Stimulated activated CD4-positive, alpha-beta T cell treated with anti-CD3 and anti-CD28 coated beads, Interleukin-12 subunit alpha, Interleukin-12 subunit beta, amount 100 ng/mL, for 48 hours (primary cell): ENCODE results near the gene HAUS5.
A peak's percentile ranks its signal among the peaks of the same experiment; 100 is the strongest.
"Not testable (repeated sequence)": the region's sequence is repeated elsewhere in the genome, so short reads cannot be mapped to it uniquely, and the experiment has no call there.

Experiments
- DNase-seq, 3 donors: peaks; one replicate each; pipeline ENCODE4 v3.0.0-alpha.2; 2020; ENCODE audit warnings: low read depth in 2 of 3, low spot score in 1 of 3

Gene HAUS5

DNA sequence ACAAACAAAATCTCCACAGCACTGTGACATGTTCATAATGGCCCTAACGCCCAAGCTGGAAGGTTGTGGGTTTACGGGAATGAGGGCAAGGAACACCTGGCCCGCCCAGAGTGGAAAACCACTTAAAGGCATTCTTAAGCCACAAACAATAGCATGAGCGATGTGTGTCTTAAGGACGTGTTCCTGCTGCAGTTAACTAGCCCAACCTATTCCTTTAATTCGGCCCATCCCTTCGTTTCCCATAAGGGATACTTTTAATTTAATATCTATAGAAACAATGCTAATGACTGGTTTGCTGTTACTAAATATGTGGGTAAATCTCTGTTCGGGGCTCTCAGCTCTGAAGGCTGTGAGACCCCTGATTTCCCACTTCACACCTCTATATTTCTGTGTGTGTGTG, 5.4 kb upstream of the HAUS5 start:
- not testable (repeated sequence) for DNase-seq

DNA sequence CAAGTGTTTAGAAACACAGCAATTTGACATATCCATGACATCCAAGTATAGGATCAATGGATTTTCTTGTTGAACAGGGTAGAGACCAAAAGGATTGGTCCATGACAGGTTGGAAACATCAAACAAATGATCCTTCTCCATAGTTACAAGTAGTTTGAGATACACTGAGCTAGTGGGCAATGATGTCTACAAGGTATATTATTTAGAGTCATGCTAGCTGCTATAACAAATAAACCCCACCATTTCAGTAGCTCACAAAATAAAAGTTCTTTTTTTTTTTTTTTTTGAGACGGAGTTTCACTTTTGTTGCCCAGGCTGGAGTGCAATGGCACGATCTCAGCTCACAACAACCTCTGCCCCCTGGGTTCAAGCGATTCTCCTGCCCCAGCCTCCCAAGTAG, 4.9 kb upstream of the HAUS5 start:
- no peak for DNase-seq

DNA sequence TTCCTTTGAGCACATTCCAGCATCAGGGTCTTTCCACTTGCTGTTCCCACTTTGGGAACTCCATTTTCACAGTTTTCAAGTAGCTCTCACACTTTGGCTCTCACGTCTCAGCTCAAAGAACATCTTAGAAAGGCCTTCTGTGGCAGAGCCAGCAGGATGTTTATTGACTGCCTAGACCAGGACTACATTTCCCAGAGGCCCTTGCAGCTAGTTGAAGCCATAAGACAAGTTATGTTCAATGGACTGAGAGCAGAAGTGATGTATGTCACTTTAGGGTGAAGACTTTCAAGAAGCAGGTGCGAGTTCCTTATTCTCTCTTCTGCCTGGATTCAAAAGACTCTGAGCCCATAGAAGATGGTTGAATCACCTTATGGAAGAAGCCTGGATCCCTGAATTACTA, 4.3 kb upstream of the HAUS5 start:
- no peak for DNase-seq

DNA sequence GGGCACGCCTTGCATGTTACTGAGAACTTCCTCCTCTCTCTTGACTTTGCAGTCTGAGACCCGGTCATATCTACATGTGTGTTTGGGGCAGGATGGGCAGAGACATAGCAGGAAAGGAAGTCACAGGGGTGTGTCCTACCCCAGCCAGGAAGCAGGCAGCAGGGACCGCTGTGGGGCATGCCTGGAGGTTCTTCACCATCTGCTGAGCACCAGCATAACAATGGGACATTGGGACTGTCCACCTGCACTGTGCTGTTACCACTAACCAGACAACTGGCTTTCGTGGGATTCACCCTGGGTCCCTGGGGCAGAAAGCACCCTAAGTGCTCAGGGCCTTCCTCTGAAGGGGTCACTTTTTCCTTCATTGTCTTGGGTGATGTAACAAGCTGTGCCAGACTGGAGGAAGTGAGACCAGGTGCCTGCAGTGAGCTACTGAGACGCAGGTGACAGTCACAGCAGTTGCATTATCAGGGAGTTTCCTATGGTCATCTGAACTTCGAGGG, 2.6 kb upstream of the HAUS5 start:
- no peak for DNase-seq

DNA sequence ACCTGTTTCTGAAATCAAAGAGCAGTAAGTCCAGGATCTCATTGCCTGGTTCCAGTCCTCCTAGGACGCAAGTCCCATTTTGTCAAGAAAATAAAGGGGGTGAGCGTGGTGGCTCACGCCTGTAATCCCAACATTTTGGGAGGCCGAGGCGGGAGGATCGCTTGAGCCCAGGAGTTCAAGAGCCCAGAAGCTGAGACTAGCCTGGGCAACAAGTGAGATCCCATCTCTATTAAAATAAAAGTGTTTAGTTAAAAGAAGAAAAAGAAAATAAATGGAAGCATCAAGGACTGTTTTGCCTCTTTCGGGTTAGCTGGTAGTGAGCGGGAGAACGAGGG, 344 bp upstream of the HAUS5 start:
- DNase-seq = no peak

DNA sequence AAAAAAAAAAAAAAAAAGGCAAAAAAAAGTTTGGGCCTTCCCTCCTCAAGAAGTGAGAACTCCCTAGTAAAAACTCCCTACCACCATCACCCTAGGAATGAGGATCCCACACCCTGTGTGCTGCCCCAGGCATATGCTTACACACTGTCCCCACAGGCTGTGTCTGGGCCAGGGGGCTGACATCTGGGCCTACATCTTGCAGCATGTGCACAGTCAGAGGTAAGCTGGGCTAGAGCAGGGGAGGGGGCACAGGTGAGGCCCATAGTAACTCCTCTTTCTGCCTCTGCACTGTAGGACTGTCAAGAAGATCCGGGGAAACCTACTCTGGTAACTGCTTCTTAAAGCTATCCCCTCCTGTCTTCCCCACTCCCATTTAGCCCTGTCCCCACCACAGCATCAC, 1.0 kb downstream of the HAUS5 start:
- DNase-seq = no peak

DNA sequence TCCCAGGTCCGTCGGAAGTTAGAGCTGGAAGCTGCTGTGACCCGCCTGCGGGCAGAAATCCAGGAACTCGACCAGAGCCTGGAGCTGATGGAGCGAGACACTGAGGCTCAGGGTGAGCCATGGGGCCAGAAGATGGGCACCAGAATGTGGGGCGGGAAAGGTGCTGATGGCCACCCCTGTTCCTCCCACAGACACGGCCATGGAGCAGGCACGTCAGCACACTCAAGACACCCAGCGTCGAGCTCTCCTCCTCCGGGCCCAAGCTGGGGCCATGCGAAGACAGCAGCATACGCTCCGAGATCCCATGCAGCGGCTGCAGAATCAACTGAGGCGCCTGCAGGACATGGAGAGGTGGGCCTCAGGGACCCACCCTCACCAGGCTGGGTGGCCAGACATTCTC, 2.5 kb downstream of the HAUS5 start:
- DNase-seq = no peak

DNA sequence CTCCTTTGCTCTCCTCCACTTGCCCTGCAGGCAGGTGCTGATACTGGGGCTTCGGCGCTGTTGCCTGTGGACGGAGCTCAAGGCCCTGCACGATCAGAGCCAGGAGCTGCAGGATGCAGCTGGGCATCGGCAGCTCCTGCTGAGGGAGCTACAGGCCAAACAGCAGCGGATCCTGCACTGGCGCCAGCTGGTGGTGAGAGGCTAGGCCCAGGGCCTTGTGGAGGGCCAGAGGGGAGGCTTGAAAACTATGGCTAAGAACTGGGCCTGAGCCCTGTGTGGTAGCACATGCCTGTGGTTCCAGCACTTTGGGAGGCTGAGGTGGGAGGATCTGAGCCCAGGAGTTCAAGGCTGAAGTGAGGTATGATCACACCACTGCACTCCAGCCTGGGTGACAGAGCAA, 6.3 kb downstream of the HAUS5 start:
- DNase-seq = no peak

DNA sequence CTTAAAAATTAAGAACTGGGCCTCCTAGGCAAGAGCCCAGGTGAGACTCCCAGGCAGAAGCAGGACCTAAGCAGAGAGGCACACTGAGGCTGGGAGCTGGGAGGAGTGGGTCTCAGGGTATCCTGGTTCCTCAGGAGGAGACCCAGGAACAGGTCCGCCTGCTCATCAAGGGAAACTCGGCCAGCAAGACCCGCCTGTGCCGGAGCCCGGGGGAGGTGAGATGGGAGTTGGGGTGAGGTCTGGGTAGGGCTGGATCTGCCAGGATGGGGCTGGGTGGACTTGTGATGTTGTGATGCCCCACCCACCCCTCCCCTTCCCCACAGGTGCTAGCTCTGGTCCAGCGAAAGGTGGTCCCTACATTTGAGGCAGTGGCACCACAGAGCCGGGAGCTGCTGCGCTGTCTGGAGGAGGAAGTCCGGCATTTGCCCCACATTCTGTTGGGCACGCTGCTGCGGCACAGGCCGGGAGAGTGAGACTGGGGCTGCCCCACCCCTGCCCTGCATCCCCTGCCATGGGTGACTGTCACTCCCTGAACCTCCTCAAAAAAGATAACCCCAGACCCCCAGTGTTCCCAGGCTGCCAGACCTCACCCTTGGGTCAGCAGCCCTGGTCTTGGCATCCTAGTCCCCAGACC, 6.9 kb downstream of the HAUS5 start:
- DNase-seq = no peak

DNA sequence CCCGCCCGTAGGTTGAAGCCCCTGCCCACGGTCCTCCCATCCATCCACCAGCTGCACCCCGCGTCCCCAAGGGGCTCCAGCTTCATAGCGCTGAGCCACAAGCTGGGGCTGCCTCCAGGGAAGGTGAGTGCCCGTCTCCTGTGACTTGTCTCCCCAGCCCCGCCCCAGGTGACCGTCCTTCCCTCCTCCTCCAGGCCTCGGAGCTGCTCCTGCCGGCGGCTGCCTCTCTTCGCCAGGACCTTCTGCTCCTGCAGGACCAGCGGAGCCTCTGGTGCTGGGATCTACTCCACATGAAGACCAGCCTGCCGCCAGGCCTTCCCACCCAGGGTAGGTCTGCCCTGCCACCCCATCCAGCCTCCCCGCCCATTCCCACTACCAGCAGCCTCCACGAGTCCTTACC, 7.5 kb downstream of the HAUS5 start:
- no peak for DNase-seq

DNA sequence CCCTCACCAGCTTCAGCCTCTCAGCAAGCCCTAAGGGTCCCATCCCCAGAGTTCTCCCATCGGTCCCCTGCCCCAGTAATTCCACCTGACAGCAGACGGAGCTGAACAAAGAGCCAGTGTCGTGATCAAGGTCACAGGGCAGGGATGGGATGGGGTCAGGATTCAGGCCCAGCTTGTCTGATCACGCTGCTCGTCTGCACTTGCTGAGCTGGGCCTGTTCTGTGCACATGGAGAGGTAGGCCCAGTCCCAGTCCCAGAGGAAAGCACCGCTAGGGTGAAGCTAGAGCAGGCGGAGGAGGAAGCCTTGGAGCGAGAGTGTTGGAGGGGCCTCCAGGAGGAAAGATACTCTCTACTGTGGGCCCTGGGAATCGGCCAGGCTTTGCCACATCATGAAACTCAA, 9.2 kb downstream of the HAUS5 start:
- no peak for DNase-seq

DNA sequence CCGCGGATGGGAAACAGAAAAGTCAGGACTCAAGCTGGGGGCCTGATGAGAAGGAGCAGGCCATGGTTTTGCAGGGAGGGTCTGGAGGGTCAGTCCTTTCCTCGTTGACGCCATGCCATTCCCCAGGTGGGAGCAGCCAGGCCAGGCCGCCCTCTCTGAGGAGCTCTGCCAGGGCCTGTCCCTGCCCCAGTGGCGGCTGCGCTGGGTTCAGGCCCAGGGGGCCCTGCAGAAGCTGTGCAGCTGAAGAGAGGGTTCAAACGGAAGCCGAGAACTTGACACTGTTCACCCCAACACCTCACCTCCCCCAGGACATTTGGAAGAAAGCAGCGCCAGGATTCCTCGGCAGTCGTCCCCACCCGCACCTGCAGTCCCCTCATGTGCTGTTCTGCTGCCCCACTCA, 10.2 kb downstream of the HAUS5 start:
- DNase-seq = no peak

DNA sequence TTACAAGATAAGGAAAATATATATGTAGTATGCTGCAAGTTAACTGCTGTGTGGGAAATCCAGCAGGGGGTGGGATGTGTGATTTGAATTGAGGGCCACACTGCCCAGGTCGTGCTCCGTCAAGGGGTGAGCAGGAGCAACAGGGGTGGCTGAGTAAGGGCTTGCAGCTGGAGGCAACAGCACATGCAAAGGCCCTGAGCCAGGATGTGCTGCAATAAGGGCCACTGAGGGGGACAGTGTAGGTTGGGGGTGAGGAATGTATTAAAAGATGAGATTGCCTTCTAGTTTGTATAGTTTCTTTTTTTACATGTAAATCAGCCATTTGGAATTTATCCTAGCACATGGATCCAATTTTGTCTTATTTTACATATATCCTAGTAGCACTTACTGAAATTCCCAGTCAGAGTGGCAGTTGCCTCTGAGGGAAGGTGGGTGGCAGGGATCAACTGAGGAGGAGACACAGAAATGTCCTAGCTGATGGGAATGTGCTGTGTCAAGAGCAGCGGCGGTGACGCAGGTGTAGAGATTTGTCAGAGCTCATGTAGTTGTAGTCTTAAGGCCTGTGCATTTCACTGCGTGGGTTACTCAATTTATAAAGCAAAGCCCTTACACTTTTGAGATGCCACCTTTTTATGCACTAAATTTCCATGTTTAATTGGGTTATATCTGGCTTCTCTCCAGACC, 10.9 kb downstream of the HAUS5 start:
- no peak for DNase-seq

DNA sequence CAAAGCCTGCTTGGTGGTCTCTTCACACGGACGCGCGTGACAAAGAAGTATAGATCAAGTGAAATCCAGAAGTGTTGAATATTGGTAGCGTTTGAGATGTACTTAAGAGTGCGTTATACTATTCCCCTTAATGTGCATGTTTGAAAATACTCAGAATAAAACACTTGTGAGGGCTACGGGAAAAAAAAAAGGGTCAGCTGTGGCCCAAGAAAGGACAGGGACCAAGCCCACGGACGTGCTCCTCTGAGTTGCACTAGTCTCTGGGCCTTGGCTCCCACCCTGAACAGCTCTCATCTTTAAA, 15.7 kb downstream of the HAUS5 start:
- no peak for DNase-seq

DNA sequence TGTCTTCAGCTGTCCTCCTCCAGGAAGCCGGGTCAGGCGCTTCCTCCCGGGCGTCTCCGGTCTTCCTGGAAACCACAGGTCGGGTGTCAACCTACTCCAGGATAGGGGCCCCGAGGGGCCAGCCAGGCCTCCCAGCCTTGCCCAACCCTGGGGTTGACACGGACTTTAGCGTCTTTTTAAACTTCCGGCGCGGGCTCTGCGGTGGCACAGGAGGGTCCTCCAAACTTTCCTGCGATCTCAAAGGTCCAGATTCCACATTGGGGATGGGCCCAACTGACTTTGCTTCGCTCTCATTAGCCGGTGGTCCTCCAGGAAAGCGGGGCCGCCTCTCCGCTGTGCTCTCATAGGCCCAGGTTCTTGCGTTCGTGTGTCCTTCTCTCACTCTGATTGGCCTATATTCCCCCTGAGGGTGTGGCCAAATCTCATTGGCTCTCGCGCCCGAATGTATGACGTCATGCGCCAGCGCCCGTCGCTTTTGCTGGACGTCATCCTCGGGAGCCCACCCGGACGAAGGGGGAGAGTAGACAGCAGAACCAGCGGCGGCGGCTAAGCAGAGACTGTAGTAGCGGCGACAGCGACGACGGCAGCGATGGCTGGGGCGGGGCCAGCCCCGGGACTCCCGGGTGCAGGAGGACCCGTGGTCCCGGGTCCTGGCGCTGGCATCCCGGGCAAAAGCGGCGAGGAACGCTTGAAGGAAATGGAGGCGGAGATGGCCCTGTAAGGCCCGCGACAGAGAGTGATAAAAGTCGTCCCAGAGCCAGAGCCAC, 16.2 kb downstream of the HAUS5 start, which contains the start of gene RBM42:
RBM42 (plus strand) TSS at position 472 of the 767 bp plus-strand sequence; CDS start at position 590, 118 bp downstream.
- peak; percentile 94 to 98 (median 94) for DNase-seq

DNA sequence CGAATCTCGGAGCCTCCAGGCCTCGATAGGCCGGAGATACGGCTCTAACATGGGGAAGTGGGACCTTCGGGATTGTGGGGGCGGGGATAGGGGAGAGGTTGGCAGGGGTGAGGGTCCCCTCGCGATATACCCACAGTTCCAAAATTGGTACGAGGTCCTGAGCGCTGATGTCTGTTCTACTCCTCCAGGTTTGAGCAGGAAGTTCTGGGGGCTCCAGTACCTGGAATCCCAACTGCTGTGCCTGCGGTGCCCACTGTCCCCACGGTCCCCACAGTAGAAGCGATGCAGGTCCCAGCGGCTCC, 16.7 kb downstream of the HAUS5 start:
- no peak for DNase-seq

DNA sequence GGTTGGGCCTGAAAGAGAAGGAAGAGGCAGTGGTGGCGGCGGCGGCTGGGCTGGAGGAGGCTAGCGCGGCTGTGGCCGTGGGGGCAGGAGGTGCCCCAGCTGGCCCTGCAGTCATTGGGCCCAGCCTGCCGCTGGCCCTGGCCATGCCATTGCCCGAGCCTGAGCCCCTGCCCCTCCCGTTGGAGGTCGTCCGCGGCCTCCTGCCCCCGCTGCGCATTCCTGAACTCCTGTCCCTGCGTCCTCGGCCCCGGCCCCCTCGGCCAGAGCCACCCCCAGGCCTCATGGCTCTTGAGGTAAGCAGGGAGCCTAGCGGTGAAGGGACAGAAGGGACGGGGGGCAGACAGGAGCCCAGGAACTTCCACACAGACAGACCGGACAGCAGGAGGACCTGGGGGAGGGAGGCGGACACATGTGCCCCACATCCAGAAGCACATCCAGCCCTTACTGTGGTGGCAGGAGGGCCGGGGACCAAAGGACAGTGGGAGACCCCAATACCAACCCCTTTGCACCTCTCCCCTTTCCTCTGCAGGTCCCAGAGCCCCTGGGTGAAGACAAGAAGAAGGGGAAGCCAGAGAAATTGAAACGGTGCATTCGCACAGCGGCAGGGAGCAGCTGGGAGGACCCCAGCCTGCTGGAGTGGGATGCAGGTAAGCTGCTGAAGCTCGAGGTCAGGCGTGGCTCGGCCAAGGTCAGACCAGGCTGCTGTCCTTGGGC, 21.3 kb downstream of the HAUS5 start:
- DNase-seq = no peak

DNA sequence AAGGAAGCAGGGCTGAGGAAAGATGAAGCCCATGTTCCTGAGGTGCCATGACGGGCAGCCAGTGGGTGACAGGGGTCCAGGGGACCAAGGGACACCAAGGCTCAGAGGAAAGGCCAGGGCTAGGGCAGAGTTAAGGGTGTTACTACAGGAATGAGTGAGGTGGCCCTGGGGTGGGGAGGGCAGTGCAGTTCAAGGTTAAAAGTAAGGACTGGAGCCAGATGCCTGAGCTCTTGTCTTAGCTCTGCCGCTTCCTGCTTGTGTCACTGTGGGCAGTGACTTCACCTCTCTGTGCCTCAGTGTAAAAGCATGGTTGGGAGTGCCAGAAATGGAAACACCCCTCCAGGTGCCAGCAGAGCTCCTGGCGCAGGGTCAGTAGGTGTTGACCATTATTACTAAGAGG, 24.1 kb downstream of the HAUS5 start:
- no peak for DNase-seq

DNA sequence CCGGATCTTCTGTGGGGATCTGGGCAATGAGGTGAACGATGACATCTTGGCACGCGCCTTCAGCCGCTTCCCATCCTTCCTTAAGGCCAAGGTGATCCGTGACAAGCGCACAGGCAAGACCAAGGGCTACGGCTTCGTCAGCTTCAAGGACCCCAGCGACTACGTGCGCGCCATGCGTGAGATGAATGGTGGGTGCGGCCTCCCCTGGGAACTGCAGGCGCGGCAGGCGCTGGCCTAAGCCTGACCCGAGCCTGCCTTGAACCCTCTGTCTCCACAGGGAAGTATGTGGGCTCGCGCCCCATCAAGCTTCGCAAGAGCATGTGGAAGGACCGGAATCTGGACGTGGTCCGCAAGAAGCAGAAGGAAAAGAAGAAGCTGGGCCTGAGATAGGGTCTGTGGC, 24.6 kb downstream of the HAUS5 start:
- DNase-seq = no peak

DNA sequence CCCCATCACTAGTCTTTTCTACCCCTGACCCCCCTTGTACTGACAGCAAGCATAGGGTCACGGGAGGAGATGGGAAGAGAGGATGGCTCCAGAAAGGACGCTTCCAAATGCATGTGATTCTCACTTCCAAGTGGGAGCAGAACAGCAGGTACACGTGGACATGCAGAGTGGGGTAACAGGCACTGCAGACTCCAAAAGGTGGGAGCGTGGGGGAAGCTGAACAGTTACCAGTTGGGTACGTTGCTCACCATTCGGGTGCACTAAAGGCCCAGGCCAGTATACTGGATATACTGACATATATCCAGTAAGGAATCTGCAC, 26.7 kb downstream of the HAUS5 start:
- DNase-seq = no peak

DNA sequence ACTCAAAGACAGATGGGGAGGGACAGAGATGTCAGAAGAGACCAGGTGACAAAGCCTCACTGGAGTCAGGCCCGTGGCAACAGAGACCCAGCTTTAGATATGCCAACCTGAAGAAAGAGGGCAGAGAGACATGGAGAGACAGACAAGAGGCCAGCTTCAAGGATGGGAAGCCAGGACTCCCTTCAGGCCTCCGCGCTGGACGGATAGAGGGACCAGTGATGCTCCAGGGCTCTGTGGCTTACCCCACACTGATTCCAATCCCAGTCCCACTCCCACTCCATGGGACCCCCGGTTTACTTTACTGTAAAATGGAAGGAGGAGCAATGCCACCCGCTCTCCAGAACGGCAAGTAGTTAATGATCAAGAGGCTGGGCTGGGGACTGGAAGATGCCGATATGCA, 27.3 kb downstream of the HAUS5 start:
- no peak for DNase-seq

DNA sequence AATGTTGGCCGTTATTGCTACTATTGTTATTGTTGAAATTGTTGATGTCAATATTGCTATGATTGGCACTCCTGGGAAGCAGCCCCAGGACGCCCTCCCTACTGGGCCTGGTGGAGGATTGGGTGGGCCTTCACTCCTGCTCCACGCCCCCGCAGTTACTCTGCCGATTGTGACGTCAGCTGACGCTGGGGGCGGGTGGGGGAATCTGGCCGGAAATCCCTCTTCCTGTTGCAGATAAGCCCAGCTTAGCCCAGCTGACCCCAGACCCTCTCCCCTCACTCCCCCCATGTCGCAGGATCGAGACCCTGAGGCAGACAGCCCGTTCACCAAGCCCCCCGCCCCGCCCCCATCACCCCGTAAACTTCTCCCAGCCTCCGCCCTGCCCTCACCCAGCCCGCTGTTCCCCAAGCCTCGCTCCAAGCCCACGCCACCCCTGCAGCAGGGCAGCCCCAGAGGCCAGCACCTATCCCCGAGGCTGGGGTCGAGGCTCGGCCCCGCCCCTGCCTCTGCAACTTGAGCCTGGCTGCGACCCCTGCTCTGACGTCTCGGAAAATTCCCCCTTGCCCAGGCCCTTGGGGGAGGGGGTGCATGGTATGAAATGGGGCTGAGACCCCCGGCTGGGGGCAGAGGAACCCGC, 29.1 kb downstream of the HAUS5 start, which contains the start of gene ETV2:
ETV2 (plus strand) TSS at position 231 of the 637 bp plus-strand sequence. CDS start 716 bp downstream, outside the sequence.
- DNase-seq = peak in 1 of 3 donors; percentile 29
